ENCODE data around the gene GPR62. TPM values are rescaled to one million over a fixed set of nuclear protein-coding genes. Genes with fewer than 3 reads are reported as not detected.

The GPR62 gene
- total and polyA plus RNA-seq, 9 of the 15 experiments (the other 6 are each of a cell fraction or from before 2014, with no cell fraction given), result not detected

- no peak for TF ChIP-seq SMAD3 (CRISPR knock-in tag; conservative IDR thresholded peaks at IDR 0.05)
- TF ChIP-seq ATF1 (CRISPR knock-in tag; IDR thresholded peaks at IDR 0.05), result no peak; the same call in 1 of the 2 replicates
- TF ChIP-seq ATF1 (tag; IDR thresholded peaks at IDR 0.05), result peak; percentile 70
- no peak for TF ChIP-seq ZNF717 (CRISPR knock-in tag; IDR thresholded peaks at IDR 0.05)
- TF ChIP-seq ID3 (CRISPR knock-in tag; IDR thresholded peaks at IDR 0.05), result no peak
- no peak for TF ChIP-seq ID3 (tag; IDR thresholded peaks at IDR 0.05)
- TF ChIP-seq E2F4 (CRISPR knock-in tag; IDR thresholded peaks at IDR 0.05; ENCODE audit: low read depth), result no peak
- TF ChIP-seq ELF4 (CRISPR knock-in tag; IDR thresholded peaks at IDR 0.05), result no peak
- TF ChIP-seq SRSF9 (IDR thresholded peaks at IDR 0.05; ENCODE audit: borderline replicate concordance, low read depth, low read length), result no peak
- TF ChIP-seq RCOR1 (IDR thresholded peaks at IDR 0.05; ENCODE audit: borderline replicate concordance in 1 of 2, low read depth in 2 of 2, low read length in 2 of 2), result peak in 1 of 2 experiments; percentile 64; a peak in 2 of 4 replicates
- TF ChIP-seq GATA2 (CRISPR knock-in tag; IDR thresholded peaks at IDR 0.05), result peak; percentile 53; the same call in 1 of the 2 replicates
- no peak for TF ChIP-seq BCOR (IDR thresholded peaks at IDR 0.05)
- TF ChIP-seq DNMT1 (IDR thresholded peaks at IDR 0.05), result no peak
- peak; percentile 33 to 88; a peak in 2 of 4 replicates for TF ChIP-seq SIN3A (IDR thresholded peaks at IDR 0.05; ENCODE audit: borderline replicate concordance in 2 of 2, control insufficient read depth in 1 of 2, low read depth in 2 of 2, low read length in 2 of 2)
- TF ChIP-seq DPF2 (IDR thresholded peaks at IDR 0.05), result no peak
- TF ChIP-seq TARDBP (IDR thresholded peaks at IDR 0.05), result peak; percentile 41; the same call in 1 of the 2 replicates
- peak; percentile 95 for TF ChIP-seq POLR2G (IDR thresholded peaks at IDR 0.05; ENCODE audit: low read depth, low read length)
- TF ChIP-seq RFX1 (IDR thresholded peaks at IDR 0.05), result no peak
- TF ChIP-seq NKRF (IDR thresholded peaks at IDR 0.05; ENCODE audit: borderline replicate concordance), result no peak; the same call in none of the 2 replicates
- TF ChIP-seq NFE2 (IDR thresholded peaks at IDR 0.05; ENCODE audit: low read depth), result no peak
- no peak for TF ChIP-seq ZNF143 (CRISPR knock-in tag; IDR thresholded peaks at IDR 0.05)
- no peak for TF ChIP-seq SMARCA5 (IDR thresholded peaks at IDR 0.05)
- TF ChIP-seq SP1 (CRISPR knock-in tag; IDR thresholded peaks at IDR 0.05), result peak; percentile 48; the same call in 1 of the 2 replicates
- TF ChIP-seq PML (IDR thresholded peaks at IDR 0.05; ENCODE audit: low read length), result no peak; the same call in 1 of the 2 replicates
- TF ChIP-seq ZNF445 (CRISPR knock-in tag; IDR thresholded peaks at IDR 0.05; ENCODE audit: low read depth), result no peak
- no peak for TF ChIP-seq ZNF140 (CRISPR knock-in tag; IDR thresholded peaks at IDR 0.05)
These were observed 27.8 kb downstream of the GPR62 start, which contains the start of gene ACY1 (continued) for GRCh38 chr3:51982838-51983577.

Data from K562 (cell line).